Subcutaneous preadipocyte (primary cell): ENCODE measurements around the gene PHAX. TPM values are rescaled to one million over a fixed set of nuclear protein-coding genes. Genes with fewer than 3 reads are reported as not detected.

Source experiments
- small RNA-seq: library from RNA; depleted of rRNA; stranded (forward); fragments of <200 nt; gene quantifications from one replicate; pipeline ENCODE3, GENCODE V24; 2012
- total RNA-seq: library from RNA; depleted of rRNA; stranded (reverse); fragments of >200 nt; gene quantifications from 2 replicates; pipeline ENCODE4 v1.2.3, GENCODE V29; 2012

Gene PHAX
- total RNA-seq = 36.7 and 44.2 TPM in 2 replicates

GRCh38 chr5:126600631-126601511 is at the start of gene PHAX:
Gene PHAX (plus strand): TSS chr5:126600947. CDS start chr5:126600963, 16 bp downstream.

GRCh38 chr5:126594748-126595485 is 5.8 kb upstream of the PHAX start, which contains the start of gene ALDH7A1:
Gene ALDH7A1 (minus strand): TSS chr5:126595219. CDS start chr5:126595198, 21 bp downstream.

Small RNA genes within 50 kb of the gene (small RNA-seq; reads per million reads assigned to genes)
- not detected for gene BOLA3P3
- gene RNU6-290P = not detected

Other genes with a start within 250 kb of the PHAX start
- gene GRAMD2B, start 177.5 kb upstream of the PHAX start, total RNA-seq = 5.9 and 6.1 TPM in 2 replicates
- 25.4 and 28.3 TPM in 2 replicates for gene ALDH7A1, start 5.7 kb upstream of the PHAX start, total RNA-seq
- 48.1 and 95.8 TPM in 2 replicates for gene LMNB1, start 176.2 kb downstream of the PHAX start, total RNA-seq